ENCODE data around the gene GPC4.

DNA sequence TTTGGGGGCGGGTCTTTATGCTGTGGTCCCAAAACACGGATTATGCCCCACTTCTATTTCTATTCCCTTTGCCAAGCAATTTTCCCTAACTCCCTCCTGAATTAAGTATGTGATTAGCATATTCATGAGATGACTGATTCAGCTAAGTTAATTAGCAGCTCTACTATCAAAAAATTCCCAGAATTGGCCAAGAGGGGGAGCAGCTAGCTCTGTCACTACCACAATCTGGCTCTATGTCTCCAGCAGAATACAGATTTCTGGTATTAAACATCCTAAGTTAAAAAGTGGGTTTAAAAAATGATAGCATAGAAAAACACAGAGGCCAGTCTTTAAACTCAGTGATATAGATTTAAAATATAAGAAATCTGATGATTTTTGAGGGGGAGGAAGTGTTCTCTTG is 80.3 kb downstream of the GPC4 start:
- TF ChIP-seq, protein P1, sequence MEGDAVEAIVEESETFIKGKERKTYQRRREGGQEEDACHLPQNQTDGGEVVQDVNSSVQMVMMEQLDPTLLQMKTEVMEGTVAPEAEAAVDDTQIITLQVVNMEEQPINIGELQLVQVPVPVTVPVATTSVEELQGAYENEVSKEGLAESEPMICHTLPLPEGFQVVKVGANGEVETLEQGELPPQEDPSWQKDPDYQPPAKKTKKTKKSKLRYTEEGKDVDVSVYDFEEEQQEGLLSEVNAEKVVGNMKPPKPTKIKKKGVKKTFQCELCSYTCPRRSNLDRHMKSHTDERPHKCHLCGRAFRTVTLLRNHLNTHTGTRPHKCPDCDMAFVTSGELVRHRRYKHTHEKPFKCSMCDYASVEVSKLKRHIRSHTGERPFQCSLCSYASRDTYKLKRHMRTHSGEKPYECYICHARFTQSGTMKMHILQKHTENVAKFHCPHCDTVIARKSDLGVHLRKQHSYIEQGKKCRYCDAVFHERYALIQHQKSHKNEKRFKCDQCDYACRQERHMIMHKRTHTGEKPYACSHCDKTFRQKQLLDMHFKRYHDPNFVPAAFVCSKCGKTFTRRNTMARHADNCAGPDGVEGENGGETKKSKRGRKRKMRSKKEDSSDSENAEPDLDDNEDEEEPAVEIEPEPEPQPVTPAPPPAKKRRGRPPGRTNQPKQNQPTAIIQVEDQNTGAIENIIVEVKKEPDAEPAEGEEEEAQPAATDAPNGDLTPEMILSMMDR (IDR thresholded peaks at IDR 0.05; ENCODE audit: insufficient read depth, low read length, poor library complexity, severe bottlenecking): peak; percentile 26
- TF ChIP-seq EZH2phosphoT487 (conservative IDR thresholded peaks at IDR 0.05; ENCODE audit: low read length): no peak

All from SU-DHL-6 (cell line).